Epithelial cell of proximal tubule (primary cell): Measurements from ENCODE around the gene ACIN1. TPM values are rescaled to one million over a fixed set of nuclear protein-coding genes. Genes with fewer than 3 reads are reported as not detected.

Experiments used
- DNase-seq: peaks from one replicate; pipeline ENCODE4 v3.0.0-alpha.2; 2011; ENCODE audit warnings: low read depth
- H3K4me3 ChIP-seq: 2 replicates; pipeline ENCODE4 v1.5.1; 2011; ENCODE audit warnings: low read depth, mild to moderate bottlenecking, low read length
- CTCF ChIP-seq: conservative IDR thresholded peaks from 2 replicates; pipeline ENCODE4 v1.5.1; 2012; ENCODE audit warnings: low read depth, mild to moderate bottlenecking, low read length
- total RNA-seq: library from RNA; depleted of rRNA; stranded (reverse); fragments of >200 nt; gene quantifications from 2 replicates; pipeline ENCODE4 v1.2.3, GENCODE V29; 2015

ACIN1 gene
- total RNA-seq, 1 donor from 2014 or later = 84.1 TPM

- no peak for DNase-seq
- TF ChIP-seq CTCF = no peak
- H3K4me3 ChIP-seq = no peak overlapping the region
These were observed 40.7 kb downstream of the ACIN1 start for GRCh38 chr14:23054000-23054811.

- no peak for TF ChIP-seq CTCF
- no peak overlapping the region for H3K4me3 ChIP-seq
- no peak for DNase-seq
These were observed 41.5 kb downstream of the ACIN1 start for GRCh38 chr14:23053426-23053825.

GRCh38 chr14:23052671-23053070 is 42.3 kb downstream of the ACIN1 start:
- TF ChIP-seq CTCF = no peak
- H3K4me3 ChIP-seq = no peak overlapping the region
- no peak for DNase-seq

GRCh38 chr14:23052182-23052623 is 42.7 kb downstream of the ACIN1 start:
- peak; percentile 37 for TF ChIP-seq CTCF
- H3K4me3 ChIP-seq = no peak overlapping the region
- no peak for DNase-seq

- DNase-seq = no peak
- no peak overlapping the region for H3K4me3 ChIP-seq
- TF ChIP-seq CTCF = no peak
These were observed 43.5 kb downstream of the ACIN1 start for GRCh38 chr14:23051141-23052057.

- DNase-seq = no peak
- no peak overlapping the region for H3K4me3 ChIP-seq
These were observed 45.9 kb downstream of the ACIN1 start for GRCh38 chr14:23049011-23049410.

More at GRCh38 chr14:23049011-23049410, 45.9 kb downstream of the ACIN1 start:
- no peak for TF ChIP-seq CTCF
